ENCODE measurements around the gene ITPR3.

ITPR3 gene

DNA sequence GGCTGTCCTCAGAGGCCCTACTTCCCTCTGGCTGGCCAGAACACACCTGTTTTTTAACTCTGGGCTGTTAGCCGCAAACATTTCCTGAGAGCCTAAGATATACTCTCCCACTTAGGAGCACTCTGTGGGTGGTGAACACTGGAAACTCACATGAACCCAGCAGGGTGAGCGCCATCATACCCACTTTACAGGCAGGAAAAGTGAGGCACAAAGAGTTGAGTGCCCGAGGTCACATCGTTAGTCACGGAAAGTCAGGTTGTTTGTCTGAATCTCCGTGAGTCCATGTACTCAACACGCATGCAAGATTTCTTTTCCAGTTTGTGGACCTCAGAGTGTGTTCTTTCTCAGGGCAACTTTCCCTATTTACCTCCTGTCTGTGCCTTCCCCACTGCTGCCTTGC, 43.0 kb upstream of the ITPR3 start:
- no peak for DNase-seq (ENCODE audit: low read depth)
- TF ChIP-seq, protein P1, sequence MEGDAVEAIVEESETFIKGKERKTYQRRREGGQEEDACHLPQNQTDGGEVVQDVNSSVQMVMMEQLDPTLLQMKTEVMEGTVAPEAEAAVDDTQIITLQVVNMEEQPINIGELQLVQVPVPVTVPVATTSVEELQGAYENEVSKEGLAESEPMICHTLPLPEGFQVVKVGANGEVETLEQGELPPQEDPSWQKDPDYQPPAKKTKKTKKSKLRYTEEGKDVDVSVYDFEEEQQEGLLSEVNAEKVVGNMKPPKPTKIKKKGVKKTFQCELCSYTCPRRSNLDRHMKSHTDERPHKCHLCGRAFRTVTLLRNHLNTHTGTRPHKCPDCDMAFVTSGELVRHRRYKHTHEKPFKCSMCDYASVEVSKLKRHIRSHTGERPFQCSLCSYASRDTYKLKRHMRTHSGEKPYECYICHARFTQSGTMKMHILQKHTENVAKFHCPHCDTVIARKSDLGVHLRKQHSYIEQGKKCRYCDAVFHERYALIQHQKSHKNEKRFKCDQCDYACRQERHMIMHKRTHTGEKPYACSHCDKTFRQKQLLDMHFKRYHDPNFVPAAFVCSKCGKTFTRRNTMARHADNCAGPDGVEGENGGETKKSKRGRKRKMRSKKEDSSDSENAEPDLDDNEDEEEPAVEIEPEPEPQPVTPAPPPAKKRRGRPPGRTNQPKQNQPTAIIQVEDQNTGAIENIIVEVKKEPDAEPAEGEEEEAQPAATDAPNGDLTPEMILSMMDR (conservative IDR thresholded peaks at IDR 0.05; ENCODE audit: low read depth, low read length), result no peak
- H3K4me3 ChIP-seq (ENCODE audit: low read length), result no peak overlapping the region

DNA sequence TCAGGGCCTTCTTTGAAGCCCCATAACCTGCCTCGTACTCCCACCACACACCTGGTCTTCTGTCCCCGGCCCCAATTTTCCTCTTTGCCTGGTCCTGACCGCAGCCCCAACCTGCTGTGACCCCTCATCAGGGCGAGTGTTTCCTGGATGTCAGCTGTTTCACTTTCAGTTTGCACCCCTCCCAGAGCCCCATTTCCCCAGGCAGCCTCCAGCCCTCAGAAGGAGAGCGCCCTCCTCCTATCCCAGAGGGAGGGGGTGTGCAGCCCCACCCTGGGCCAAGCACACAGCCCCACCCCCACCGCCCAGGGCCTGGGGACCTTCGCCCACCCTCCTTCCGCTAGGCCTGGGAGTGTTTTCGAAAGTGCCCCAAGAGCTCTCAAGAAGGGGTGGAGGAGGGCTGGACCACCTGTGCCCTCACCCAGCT, 42.5 kb upstream of the ITPR3 start:
- H3K4me3 ChIP-seq (ENCODE audit: low read length), result peak overlapping the region; percentile 90
- TF ChIP-seq, protein P1 (conservative IDR thresholded peaks at IDR 0.05; ENCODE audit: low read depth, low read length), result no peak
- DNase-seq (ENCODE audit: low read depth), result no peak

DNA sequence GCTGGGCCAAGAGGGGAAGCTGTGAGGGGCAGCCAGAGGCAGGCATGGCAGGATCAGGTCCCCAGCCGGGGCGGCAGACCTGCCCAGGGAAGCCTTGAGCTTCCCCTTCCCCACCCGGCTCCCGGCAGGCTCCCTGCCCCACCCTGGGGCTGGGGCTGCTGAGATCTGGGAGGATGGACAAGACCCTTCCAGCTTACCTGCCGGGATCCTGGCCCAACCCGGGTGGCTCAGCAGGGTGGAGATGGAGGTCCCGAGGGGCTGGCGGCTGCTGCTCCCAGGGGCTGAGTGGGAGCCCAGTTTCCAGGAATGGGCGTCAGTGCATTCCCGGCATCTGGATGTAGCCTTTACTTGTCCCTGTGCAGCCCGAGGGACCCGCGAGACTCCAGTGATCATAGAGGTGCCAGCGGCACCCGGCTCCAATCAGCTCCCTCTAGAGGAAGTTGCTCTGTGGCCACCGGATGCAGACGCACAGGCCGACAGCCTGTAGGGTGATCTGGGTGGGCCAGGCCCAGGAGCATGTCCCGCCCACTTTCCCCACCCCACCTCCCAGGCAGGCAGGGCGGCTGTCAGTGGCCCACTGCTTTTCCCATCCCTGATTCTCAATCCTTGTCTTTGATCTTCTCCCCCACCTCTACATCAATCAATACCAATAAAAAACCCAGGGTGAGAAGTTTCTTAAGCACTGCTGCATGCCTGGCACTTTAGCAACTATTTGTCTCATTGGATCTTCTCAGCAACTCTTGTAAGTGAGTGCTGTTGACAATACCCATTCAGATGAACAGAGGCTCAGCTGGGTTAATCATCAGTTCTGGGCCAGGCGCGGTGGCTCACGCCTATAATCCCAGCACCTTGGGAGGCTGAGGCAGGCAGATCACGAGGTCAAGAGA, 41.1 kb upstream of the ITPR3 start, which contains the start of gene BAK1:
BAK1 (minus strand) TSS at position 449 of the 887 bp plus-strand sequence. CDS start 2,672 bp downstream, outside the sequence.
- DNase-seq (ENCODE audit: low read depth), result peak; percentile 72

DNA sequence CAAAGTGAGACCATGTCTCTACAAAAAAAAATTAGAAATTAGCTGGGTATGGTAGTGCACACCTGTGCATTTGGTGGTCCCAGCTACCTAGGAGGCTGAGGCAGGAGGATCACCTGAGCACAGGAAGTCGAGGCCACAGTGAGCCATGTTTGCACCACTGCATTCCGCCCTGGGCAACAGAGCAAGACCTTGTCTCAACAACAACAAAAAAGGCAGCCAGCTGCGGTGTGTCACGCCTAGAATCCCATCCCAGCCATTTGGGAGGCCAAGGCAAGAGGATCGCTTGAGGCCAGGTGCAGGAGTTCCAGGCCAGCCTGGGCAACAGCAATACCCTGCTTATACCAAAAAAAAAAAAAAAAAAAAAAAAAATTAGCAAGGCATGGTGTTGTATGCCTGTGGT, 39.9 kb upstream of the ITPR3 start:
- no peak for DNase-seq (ENCODE audit: low read depth)
- no peak overlapping the region for H3K4me3 ChIP-seq (ENCODE audit: low read length)
- TF ChIP-seq, protein P1 (conservative IDR thresholded peaks at IDR 0.05; ENCODE audit: low read depth, low read length), result no peak

More for the DNA sequence above, 41.1 kb upstream of the ITPR3 start, which contains the start of gene BAK1:
- TF ChIP-seq, protein P1 (conservative IDR thresholded peaks at IDR 0.05; ENCODE audit: low read depth, low read length), result peak; percentile 57
- peak within 1 kb of the TSS; percentile 90 for H3K4me3 ChIP-seq (ENCODE audit: low read length)

DNA sequence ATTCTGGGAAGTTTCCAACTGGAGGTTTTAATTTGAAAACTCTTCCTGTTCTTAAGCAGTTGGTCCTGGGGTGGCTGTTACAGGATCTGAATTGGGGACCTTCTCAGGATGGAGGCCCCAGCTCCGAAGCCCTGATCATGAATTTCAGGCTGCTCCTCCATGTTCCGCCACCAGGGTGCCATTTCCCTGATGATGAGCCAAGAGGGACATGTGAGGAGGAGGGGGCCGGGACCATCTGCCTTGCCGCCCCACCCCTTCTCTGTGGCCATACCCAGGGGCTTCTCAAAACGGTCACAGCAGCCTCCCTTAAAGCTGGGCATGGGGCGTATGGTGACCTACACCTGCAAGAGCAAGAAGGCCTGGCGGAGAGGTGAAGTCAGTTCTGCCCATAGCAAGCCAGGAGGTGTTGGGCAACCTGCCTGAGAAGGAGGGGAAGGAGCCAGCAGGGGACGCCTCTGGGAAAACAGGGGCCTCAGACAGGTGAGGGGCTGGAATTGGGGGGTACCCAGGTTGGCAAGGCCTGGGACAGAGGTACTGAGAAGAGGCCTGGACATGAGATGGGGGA, 37.4 kb upstream of the ITPR3 start:
- no peak overlapping the region for H3K4me3 ChIP-seq (ENCODE audit: low read length)
- DNase-seq (ENCODE audit: low read depth), result no peak
- TF ChIP-seq, protein P1 (conservative IDR thresholded peaks at IDR 0.05; ENCODE audit: low read depth, low read length), result peak; percentile 44

DNA sequence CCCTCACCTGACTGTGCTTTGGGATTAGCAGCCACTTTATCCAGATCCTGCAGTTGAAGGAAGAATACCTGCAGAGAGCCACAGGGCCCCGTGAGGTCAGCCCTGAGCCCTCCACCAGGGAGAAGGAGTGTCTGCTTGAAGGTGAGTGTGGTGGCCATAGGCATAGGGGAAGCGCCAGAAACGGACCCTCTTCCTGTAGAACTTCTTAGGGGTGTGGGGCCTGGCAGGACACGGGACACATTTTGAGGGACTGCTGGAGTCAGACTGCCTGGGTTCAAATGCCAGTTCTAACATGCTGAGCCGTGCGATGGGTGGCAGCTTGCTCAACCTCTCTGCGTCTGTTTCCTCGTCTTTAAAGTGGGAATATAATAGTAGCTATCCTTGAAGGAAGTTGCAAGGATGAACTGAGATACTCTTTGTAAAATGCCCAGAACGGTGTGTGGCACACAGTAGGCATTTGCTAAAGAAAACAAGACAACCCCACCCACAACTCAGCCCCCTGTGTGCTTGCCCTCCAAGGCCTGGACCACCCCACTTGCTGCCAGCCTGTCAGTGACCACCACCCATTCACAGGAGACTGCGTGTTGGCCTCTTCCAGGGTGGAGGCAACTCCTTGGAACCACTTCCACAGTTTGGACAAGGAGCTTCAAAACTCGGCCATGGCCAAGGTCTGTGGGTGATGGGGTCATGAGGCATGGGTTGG, 36.3 kb upstream of the ITPR3 start:
- H3K4me3 ChIP-seq (ENCODE audit: low read length), result no peak overlapping the region
- no peak for DNase-seq (ENCODE audit: low read depth)
- TF ChIP-seq, protein P1 (conservative IDR thresholded peaks at IDR 0.05; ENCODE audit: low read depth, low read length), result no peak
